Forelimb muscle (tissue), 1 donor: Measurements from ENCODE around the gene NLRP14. TPM values are rescaled to one million over a fixed set of nuclear protein-coding genes. Genes with fewer than 3 reads are reported as not detected.

ENCODE experiments used
- DNase-seq: peaks from one replicate; pipeline ENCODE4 v3.0.0-alpha.2; 2013; ENCODE audit warnings: low read depth
- polyA plus RNA-seq: library from polyadenylated mRNA; unstranded; fragments of 120-200 nt; gene quantifications from one replicate; pipeline ENCODE4 v1.2.1, GENCODE V29; 2013; ENCODE audit not compliant: insufficient read length

The NLRP14 gene
- polyA plus RNA-seq: not detected

DNA sequence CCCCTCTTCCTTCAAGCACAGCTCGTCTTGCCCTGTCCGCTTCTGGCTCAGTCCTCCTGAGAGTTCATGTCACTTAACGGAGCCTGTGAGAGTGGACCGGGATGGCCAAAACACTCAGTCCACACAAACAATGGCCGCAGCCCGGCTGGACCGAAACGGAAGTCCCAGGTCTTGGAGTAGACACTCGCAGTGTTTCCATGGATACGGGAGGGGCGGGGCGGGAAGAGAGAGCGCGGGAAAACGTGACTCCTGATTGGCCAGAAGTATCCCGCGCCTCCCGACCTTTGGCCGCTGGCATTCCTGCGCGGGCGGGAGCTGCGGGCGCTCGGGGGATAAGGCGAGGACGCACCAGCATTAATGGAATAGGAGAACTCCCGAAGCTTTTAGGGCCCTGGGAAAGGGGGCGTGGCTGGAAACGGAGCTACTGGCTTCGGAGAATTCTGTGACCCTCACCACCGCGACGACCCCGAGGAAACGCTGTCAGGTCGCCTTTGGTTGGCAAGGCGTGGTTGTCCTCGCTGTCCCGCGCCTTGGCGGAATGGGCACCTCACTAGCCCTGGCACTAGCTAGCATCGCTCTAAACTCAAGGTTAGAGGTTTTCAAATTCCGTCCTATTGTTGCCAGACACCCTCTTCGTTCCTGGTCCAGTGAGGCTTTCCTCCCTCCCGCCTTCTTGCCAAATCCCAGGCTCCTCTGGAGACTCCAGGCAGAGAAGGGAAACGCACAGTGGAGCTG lies at the start of gene NLRP14, which contains the start of gene ZNF214:
TSS of gene NLRP14 (plus strand) at position 297 of the 735 bp plus-strand sequence. CDS start 18,108 bp downstream, outside the sequence.
TSS of gene ZNF214 (minus strand) at position 164 of the 735 bp plus-strand sequence. CDS start 17,511 bp downstream, outside the sequence.
- peak; percentile 61 for DNase-seq

DNA sequence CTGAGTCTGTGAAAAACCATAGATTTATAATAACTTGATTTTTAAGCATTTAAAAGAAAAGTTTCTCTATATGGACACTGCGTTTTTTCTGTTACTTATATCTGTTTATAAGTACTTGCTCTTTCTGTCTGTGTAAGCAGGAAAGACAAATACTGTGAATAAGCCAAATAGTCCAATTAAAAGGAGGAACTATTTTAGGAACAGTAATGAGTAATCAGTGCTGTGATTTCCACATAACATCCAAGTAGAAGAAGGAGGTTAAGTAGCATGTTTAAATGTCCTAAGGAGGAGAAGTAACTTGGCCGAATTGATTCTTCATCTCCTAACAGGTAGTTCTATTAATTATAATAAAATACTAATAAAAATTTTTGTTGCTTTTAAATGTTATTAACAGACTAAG lies 40.9 kb upstream of the NLRP14 start:
- DNase-seq: no peak

GRCh38 chr11:6986487-6986886 lies 33.8 kb upstream of the NLRP14 start:
- DNase-seq: no peak

DNA sequence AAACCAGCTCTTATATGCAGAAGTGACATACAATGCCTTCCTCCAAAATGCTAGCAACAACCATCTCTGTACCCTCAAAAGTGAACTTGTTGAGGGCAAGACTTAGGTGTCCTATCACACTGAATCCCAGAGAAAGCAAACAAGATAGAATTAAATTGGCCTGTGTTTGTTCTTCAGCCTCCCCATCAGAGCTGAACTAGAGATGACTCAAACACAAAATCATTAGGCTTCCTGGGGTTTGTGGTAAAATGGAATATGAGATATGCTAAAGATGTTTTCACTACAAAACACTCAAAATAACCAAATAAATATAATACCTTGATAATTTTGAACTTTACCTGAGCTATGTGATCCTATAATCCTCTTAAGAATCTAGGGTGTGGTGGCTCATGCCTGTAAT lies 31.8 kb upstream of the NLRP14 start:
- DNase-seq: no peak

DNA sequence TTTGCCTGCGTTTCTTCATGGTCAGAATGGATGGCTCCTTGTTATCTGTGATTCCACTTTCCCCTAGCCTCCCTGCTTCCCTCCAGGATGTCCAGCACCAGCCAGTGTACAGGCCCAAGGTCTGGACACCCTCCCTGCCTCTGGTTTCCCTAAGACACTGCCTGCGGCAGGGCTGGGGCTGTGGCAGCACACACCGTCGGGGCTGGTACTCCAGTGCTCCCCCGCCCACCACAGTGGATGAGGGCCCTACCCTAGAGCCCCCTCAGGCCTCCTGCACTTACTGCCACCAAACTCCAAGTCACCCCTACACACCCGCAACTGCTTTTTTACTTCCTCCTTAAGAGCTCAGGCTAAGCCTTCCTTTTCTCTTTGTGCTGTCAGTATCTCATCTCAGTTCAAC lies 29.1 kb upstream of the NLRP14 start:
- DNase-seq: no peak

- DNase-seq: no peak
These were observed 28.3 kb upstream of the NLRP14 start for GRCh38 chr11:6992026-6992425.

DNA sequence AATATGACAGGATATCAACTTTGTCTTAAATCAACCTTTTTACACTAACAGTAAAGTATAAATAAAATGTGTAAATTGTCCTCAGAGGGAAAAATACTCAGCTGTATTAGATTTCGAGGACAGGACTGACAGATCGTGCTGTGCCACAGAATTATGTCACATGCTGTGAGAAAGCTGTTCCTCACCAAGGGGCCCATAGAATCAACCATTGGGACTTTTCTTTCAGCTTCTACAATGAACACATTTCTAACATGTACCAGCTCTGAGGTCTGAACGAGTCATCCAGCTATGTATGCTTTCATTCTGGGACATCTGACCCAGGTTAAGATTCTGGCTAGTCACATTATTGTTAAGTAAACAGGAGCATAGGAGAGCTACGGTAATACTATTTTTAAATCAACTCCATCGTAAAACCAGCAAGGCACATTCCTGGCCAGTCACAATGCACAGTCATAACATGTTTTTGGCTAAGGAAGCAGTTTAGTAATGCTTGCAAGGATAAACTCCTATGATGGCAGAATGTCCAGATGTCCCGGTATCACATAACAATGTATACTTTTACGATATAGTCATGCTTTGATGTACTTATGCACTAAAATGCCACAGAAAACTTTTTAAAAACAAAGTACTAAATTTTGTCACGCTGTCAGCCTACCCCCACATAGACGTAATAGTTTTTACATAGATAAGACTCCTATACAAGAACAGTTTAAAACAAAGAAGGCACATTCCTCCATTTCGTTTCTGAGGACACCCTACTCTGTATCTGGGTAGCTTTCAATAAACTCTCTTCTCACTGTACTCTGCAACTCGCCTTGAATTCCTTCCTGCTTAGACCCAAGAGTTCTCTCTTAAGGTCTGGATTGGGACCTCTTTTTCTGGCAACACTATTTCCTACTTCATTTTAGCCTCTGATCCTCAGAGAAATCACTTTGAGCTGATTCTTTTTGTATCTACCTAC lies 27.5 kb upstream of the NLRP14 start:
- DNase-seq: no peak

DNA sequence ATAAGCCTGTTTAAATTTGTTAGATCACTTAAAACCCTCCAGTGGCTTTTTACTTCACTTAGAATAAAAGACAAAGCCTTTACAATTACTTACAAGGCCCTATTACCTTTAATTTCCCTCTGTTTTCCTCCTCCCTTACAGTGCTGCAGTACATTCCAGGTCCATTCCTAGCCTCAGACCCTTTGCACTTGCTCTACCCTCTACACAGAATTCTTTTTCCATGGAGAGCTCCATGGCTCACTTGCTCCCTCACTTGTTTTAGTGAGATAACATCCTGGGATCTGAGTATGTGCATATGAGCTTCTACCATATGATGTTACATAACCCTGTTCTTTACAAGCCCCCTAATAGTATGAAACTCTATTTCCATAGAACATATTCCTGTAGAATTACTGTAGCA lies 24.6 kb upstream of the NLRP14 start:
- no peak for DNase-seq

DNA sequence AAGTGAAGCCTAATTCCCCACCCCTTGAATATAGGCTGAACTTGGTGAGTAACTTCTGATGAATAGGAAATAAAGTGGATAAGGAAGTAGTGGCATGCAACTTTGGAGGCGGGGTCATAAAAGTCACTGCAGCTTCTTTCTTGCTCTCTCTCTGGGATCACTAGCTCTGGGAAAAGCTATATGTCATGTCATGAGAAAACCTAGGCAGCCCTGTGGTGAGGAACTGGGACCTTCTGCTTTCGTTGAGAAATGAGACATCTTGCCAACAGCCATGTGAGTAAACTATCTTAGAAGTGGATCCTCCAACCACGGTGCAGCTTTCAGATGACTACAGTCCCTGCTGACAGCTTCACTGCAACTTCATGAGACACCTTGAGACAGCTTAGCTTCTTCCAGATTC lies 15.8 kb upstream of the NLRP14 start:
- DNase-seq: no peak

DNA sequence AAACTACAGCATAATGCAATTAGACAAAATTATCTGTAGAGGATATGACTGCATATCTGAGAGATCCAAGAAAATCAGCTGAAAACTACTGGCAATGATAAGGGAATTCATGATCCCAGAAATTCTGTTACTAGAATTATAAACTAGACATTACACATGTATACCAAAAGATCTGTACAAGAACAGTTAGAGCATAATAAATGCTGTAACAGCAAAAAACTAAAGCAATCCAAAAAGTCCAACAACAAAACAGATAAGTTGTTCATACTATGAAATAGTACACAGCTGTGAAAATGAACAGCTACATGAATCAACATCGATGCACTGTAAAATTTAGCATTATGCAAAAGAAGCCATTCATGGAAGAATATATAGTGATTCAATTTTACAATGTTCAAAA lies 6.2 kb upstream of the NLRP14 start:
- DNase-seq: no peak

- no peak for DNase-seq
These were observed 4.3 kb upstream of the NLRP14 start for GRCh38 chr11:7016011-7016410.

DNA sequence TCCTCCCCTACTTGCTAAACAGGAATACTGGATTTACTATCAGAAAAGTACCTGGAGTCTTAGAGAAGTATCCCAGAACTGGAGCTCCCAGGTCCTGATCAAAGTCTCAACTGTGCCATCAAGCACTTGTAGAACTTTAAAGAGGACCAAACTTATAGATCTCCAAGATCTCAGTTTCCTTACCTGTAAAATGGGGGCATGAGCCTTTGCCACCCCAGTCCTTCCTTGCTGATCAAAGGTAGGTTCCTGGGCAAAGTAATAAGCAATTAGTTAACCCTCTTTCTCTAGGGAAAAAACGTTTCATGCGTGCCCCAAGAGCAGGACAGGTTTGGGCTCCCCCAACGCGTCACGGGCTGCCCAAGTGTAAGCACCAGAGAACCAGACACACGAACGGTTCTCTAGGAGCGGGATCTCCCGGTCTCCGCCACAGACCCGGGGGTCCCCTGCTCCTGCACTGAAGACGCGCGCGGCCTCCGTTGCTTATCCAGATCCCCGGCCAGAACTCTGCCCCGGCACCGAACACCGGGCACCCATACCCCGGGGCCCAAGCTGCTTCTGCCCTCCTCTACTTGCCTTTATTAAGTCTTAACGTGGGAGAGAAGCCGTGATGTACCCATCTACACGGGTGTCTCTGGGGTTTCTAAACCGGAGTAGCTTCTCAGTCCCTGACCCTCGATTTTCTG lies 638 bp upstream of the NLRP14 start:
- DNase-seq: no peak

GRCh38 chr11:7021318-7021717 lies 1.0 kb downstream of the NLRP14 start:
- no peak for DNase-seq

- no peak for DNase-seq
These were observed 7.9 kb downstream of the NLRP14 start for GRCh38 chr11:7028141-7028540.

DNA sequence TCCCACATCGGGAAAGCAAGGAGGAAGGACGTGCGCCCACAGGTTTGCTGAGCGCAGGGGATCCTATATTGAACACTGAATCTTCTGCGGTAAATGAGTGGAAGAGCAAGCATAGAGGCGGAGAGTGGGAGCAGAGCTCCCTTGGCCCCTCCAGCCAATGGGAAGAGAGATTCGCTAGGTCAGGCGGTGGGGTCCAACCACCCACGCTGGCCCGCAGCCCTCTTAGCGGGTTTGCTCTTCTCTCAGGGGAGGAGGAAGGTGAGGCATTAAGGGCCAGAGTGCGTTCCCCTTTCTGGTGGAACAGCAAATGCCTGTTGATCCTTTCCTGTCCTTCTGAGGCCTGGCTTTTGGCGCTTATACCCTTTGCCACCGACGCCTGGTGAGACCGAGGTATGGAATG lies 10.6 kb downstream of the NLRP14 start:
- DNase-seq: no peak

- DNase-seq: no peak
These were observed 11.2 kb downstream of the NLRP14 start for GRCh38 chr11:7031471-7031871.

- DNase-seq: no peak
These were observed 12.4 kb downstream of the NLRP14 start for GRCh38 chr11:7032692-7033091.

DNA sequence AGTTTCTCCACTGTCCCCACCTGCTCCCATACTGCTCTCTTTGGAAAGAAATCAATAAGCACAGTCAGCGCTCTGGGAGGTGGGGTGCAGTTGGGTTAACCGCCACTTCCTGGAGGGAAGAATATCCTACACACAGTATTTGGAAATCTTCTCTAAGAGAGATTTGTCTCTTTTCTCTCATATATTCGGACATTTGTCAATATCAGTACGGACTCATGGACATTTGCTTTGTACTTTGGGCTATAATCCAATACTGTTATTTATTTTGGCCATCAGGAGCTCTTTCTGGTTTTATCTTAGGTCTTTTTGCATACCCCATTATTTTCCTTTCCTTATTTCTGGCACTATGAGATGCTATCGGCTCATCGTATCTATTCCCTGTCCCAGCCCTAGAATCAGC lies 13.7 kb downstream of the NLRP14 start:
- no peak for DNase-seq

- no peak for DNase-seq
These were observed 26.3 kb downstream of the NLRP14 start for GRCh38 chr11:7046474-7047175.

- no peak for DNase-seq
These were observed 29.9 kb downstream of the NLRP14 start for GRCh38 chr11:7050191-7050590.

DNA sequence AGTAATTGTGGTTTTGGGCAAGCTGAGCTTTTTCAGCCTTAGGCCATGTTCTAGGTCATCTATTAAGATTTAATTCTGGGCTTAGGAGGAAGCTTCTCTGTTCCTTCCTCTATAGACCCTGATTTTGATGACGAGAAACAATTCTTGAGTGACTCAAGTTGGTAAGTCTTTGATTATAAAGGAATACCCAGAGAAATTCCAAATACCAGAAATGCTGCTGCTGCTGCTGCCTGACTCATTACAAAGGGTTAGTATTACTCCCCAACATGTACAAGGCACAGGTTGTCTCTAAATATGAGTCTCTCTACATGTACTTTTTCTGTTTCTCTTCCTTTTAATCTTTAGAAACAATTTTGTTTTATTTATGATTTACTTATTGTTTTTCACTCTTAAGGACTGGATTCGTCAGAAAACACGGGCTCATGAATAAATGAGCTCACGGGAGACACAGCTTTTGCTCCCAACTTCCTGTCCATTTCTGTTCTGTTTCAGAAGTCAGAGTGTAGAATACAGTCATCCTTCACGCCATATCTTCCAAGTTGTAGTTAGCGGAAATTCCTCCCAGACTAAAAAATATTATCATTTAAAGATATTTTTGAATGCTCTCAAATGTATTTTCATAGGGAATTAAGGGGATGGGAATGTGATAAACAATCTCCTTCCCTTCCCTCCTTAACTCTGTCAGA lies 36.7 kb downstream of the NLRP14 start:
- DNase-seq: no peak
